ENCODE results near the gene PRKAR2A.

- TF ChIP-seq REST (tag by site-specific recombination; IDR thresholded peaks at IDR 0.05) (no peak), CTCF (tag by site-specific recombination; IDR thresholded peaks at IDR 0.05) (no peak), ZBTB1 (tag by site-specific recombination; IDR thresholded peaks at IDR 0.05) (no peak), ZNF791 (tag by site-specific recombination; IDR thresholded peaks at IDR 0.05) (no peak), ZNF2 (tag by site-specific recombination; IDR thresholded peaks at IDR 0.05) (no peak), SP2 (tag by site-specific recombination; IDR thresholded peaks at IDR 0.05) (no peak), ZNF341 (tag by site-specific recombination; IDR thresholded peaks at IDR 0.05; ENCODE audit: low read depth) (no peak), SALL2 (tag by site-specific recombination; IDR thresholded peaks at IDR 0.05; ENCODE audit: borderline replicate concordance) (no peak), ZNF610 (tag by site-specific recombination; IDR thresholded peaks at IDR 0.05; ENCODE audit: borderline replicate concordance) (no peak), ZNF692 (tag by site-specific recombination; IDR thresholded peaks at IDR 0.05) (no peak), ZNF362 (tag by site-specific recombination; IDR thresholded peaks at IDR 0.05) (no peak), ZBTB49 (tag by site-specific recombination; IDR thresholded peaks at IDR 0.05; ENCODE audit: low read depth) (no peak), YY1 (tag by site-specific recombination; IDR thresholded peaks at IDR 0.05) (no peak)
Measured at GRCh38 chr3:48747015-48747615, 100.6 kb downstream of the PRKAR2A start.

Data from HEK293 (cell line).